ENCODE measurements around the gene RBP3. TPM values are rescaled to one million over a fixed set of nuclear protein-coding genes. Genes with fewer than 3 reads are reported as not detected.

Gene RBP3
- total RNA-seq, 1 experiment from 2014 or later, result not detected

- in situ Hi-C loops (cut with HindIII; ENCODE audit: low pct_unique_long_range_greater_than_20kb, low sequenced_read_pairs) (no loop called here), intact Hi-C loops (cut with micrococcal nuclease; ENCODE audit: unreplicated experiment) (no loop called here)
- no TSS peak for BruUV-seq (replicated peaks)
- TF ChIP-seq SIN3A (IDR thresholded peaks at IDR 0.05; ENCODE audit: borderline replicate concordance, insufficient read depth, low read depth, low read length) (no peak), CTCF (IDR thresholded peaks at IDR 0.05) (no peak), TCF7L2 (IDR thresholded peaks at IDR 0.05; ENCODE audit: low read depth, low read length) (no peak), POLR2AphosphoS5 (IDR thresholded peaks at IDR 0.05; ENCODE audit: low read depth, low read length) (no peak), REST (IDR thresholded peaks at IDR 0.05; ENCODE audit: insufficient read depth in 1 of 2, low read depth in 2 of 2, low read length in 1 of 2) (no peak)
- POLR2A ChIA-PET, result no interaction called here
- CTCF ChIA-PET, result interaction anchor here (0.5 kb wide), 1 partner anchor 1054 kb away, joined by 5 read pairs; no protein-coding TSS in a partner anchor
- Histone ChIP-seq H3K4me3 (ENCODE audit: low read depth in 2 of 2, low read length in 2 of 2) (no peak overlapping the region), H3K27me3 (ENCODE audit: control insufficient read depth, insufficient read depth, low read length) (no peaks in the 10 kb centered on the region), H3K4me1 (ENCODE audit: control insufficient read depth, insufficient read depth, low read length) (peaks cover 17% of the 10 kb centered on the region), H3K27ac (ENCODE audit: low read length) (no peak overlapping the region), H3K36me3 (ENCODE audit: control insufficient read depth, insufficient read depth, low read length) (no peaks in the 10 kb centered on the region), H3K9me3 (ENCODE audit: control insufficient read depth, insufficient read depth, low read depth, low read length) (no peaks in the 10 kb centered on the region)
- ATAC-seq (no peak), DNase-seq (ENCODE audit: low read depth, low spot score) (no peak)
Observed at GRCh38 chr10:47380341-47381102, 32.4 kb downstream of the RBP3 start.

GRCh38 chr10:47381103-47381395, 32.9 kb downstream of the RBP3 start:
- TF ChIP-seq CTCF (IDR thresholded peaks at IDR 0.05) (no peak), POLR2AphosphoS5 (IDR thresholded peaks at IDR 0.05; ENCODE audit: low read depth, low read length) (no peak), SIN3A (IDR thresholded peaks at IDR 0.05; ENCODE audit: borderline replicate concordance, insufficient read depth, low read depth, low read length) (no peak), TCF7L2 (IDR thresholded peaks at IDR 0.05; ENCODE audit: low read depth, low read length) (no peak), REST (IDR thresholded peaks at IDR 0.05; ENCODE audit: insufficient read depth in 1 of 2, low read depth in 2 of 2, low read length in 1 of 2) (no peak)
- ChIA-PET CTCF (no interaction called here), POLR2A (no interaction called here)
- Histone ChIP-seq H3K9me3 (ENCODE audit: control insufficient read depth, insufficient read depth, low read depth, low read length) (no peaks in the 10 kb centered on the region), H3K36me3 (ENCODE audit: control insufficient read depth, insufficient read depth, low read length) (no peaks in the 10 kb centered on the region), H3K4me1 (ENCODE audit: control insufficient read depth, insufficient read depth, low read length) (peaks cover 17% of the 10 kb centered on the region), H3K27me3 (ENCODE audit: control insufficient read depth, insufficient read depth, low read length) (no peaks in the 10 kb centered on the region), H3K4me3 (ENCODE audit: low read depth in 2 of 2, low read length in 2 of 2) (no peak overlapping the region), H3K27ac (ENCODE audit: low read length) (no peak overlapping the region)
- BruUV-seq (replicated peaks), result no TSS peak
- in situ Hi-C loops (cut with HindIII; ENCODE audit: low pct_unique_long_range_greater_than_20kb, low sequenced_read_pairs) (no loop called here), intact Hi-C loops (cut with micrococcal nuclease; ENCODE audit: unreplicated experiment) (no loop called here)
- DNase-seq (ENCODE audit: low read depth, low spot score) (no peak), ATAC-seq (no peak)
